ENCODE measurements around the gene BGLAP.

Gene BGLAP

DNA sequence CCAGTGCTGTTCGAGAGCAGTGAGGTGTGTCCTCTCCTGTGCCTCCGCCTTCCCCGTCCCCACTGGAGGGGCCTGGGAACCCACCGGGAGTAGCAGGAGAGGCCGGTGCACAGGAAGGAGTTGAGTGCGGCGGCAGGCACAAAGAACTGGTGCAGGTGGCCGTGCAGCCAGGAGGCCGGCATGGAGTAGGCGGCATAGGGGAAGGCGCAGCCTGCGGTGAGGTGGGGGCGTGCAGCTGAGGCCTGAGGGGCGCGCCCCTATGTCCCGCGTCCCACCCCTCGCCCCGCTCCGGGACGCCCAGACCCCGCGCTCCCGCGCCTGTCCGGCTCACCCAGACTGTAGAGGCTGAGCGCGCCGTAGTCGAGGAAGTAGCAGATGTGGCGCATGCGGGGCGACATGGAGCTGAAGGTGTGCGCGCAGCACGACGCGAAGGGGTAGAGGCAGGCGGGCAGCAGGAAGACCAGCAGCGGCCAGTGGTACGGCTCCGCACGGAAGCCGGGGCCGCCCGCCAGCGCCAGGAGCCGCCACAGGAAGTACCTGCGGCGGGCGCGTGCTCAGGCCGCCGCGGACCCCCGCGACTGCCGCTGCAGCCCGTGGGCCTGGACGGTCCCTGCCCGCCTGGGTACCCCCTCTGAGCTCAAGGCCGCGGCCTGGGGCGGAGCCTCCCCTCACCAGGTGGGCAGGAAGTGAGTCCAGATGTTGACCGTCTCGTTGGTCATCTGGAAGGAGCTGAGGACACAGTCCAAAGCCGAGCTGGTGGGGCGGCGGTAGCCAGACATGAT lies 3.7 kb downstream of the BGLAP start:
- peak; percentile 67 for DNase-seq (ENCODE audit: extremely low read depth, insufficient read length)
- H3K4me3 ChIP-seq (replicated peaks; ENCODE audit: low read depth, low read length): peak overlapping the region; percentile 32
- H3K36me3 ChIP-seq (ENCODE audit: control insufficient read depth, insufficient read depth, low read length): peaks cover 14% of the 10 kb centered on the region
- no peaks in the 10 kb centered on the region for H3K27me3 ChIP-seq (replicated peaks; ENCODE audit: control insufficient read depth, insufficient read depth, low read length)
- TF ChIP-seq, protein P1, sequence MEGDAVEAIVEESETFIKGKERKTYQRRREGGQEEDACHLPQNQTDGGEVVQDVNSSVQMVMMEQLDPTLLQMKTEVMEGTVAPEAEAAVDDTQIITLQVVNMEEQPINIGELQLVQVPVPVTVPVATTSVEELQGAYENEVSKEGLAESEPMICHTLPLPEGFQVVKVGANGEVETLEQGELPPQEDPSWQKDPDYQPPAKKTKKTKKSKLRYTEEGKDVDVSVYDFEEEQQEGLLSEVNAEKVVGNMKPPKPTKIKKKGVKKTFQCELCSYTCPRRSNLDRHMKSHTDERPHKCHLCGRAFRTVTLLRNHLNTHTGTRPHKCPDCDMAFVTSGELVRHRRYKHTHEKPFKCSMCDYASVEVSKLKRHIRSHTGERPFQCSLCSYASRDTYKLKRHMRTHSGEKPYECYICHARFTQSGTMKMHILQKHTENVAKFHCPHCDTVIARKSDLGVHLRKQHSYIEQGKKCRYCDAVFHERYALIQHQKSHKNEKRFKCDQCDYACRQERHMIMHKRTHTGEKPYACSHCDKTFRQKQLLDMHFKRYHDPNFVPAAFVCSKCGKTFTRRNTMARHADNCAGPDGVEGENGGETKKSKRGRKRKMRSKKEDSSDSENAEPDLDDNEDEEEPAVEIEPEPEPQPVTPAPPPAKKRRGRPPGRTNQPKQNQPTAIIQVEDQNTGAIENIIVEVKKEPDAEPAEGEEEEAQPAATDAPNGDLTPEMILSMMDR (IDR thresholded peaks at IDR 0.05; ENCODE audit: insufficient read depth, low read length, poor library complexity, severe bottlenecking): no peak

DNA sequence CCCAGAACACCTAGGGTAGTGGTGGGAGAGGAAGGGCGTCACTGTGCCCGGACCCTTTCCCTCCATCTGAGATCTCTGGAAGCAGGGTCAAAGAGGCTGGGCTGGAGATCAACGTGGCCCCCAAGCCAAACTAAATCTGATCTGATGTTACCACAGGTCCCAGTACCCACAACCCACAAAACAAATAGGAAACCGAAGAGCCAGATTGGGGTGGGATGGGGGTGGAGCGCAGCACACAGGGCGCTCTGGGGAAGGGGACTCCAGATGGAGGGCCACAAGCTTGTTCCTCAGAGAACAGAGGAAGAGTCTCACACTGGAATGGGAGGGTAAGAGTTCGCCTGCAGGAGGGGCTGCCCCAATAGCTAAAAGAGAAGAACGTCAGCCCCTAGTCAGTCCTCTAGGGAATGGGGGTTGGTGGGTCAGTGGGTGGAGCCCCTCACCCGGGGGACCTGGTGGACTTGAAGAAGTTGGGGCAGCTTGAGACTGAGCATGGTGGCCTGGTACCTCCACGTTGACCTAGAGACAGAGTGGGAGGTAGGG lies 4.3 kb downstream of the BGLAP start:
- TF ChIP-seq, protein P1 (IDR thresholded peaks at IDR 0.05; ENCODE audit: insufficient read depth, low read length, poor library complexity, severe bottlenecking): no peak
- Histone ChIP-seq H3K4me3 (replicated peaks; ENCODE audit: low read depth, low read length) (peak overlapping the region; percentile 32), H3K27me3 (replicated peaks; ENCODE audit: control insufficient read depth, insufficient read depth, low read length) (no peaks in the 10 kb centered on the region), H3K36me3 (ENCODE audit: control insufficient read depth, insufficient read depth, low read length) (peaks cover 18% of the 10 kb centered on the region)
- no peak for DNase-seq (ENCODE audit: extremely low read depth, insufficient read length)

DNA sequence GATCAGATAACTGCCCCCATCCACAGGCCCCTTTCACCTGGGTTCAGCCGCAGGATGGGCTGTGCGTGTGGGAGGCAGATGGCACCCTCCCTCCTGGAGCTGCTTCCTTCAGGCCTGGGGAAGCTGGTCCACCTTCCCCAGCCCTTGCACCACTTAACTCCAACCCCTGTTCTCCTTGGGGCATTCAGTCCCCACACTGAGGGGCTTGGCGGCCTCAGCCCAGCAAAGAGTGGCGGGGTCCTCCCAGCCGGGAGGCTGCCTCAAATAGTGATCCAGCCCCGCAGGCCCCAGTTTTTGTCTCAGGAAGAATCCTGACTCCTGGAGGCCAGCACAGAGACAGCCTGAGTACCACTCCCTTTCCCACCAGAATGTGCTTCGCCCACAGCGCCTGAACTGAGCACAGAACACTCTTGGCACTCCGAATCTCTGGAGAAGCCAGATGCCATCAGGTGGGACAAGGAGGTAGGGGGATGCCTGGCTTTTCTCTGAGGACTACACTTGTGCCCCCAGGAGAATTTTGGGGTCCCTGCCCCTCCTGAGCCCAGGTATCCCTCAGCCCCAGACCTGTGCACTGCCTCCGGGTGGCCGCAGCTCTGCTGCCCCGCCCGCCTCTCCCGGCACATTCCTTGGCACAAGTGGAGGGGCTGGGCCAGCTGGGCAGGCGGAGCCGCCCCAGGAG lies 4.9 kb downstream of the BGLAP start:
- TF ChIP-seq, protein P1 (IDR thresholded peaks at IDR 0.05; ENCODE audit: insufficient read depth, low read length, poor library complexity, severe bottlenecking): no peak
- no peak overlapping the region for H3K4me3 ChIP-seq (replicated peaks; ENCODE audit: low read depth, low read length)
- DNase-seq (ENCODE audit: extremely low read depth, insufficient read length): no peak
- peaks cover 24% of the 10 kb centered on the region for H3K36me3 ChIP-seq (ENCODE audit: control insufficient read depth, insufficient read depth, low read length)
- no peaks in the 10 kb centered on the region for H3K27me3 ChIP-seq (replicated peaks; ENCODE audit: control insufficient read depth, insufficient read depth, low read length)

DNA sequence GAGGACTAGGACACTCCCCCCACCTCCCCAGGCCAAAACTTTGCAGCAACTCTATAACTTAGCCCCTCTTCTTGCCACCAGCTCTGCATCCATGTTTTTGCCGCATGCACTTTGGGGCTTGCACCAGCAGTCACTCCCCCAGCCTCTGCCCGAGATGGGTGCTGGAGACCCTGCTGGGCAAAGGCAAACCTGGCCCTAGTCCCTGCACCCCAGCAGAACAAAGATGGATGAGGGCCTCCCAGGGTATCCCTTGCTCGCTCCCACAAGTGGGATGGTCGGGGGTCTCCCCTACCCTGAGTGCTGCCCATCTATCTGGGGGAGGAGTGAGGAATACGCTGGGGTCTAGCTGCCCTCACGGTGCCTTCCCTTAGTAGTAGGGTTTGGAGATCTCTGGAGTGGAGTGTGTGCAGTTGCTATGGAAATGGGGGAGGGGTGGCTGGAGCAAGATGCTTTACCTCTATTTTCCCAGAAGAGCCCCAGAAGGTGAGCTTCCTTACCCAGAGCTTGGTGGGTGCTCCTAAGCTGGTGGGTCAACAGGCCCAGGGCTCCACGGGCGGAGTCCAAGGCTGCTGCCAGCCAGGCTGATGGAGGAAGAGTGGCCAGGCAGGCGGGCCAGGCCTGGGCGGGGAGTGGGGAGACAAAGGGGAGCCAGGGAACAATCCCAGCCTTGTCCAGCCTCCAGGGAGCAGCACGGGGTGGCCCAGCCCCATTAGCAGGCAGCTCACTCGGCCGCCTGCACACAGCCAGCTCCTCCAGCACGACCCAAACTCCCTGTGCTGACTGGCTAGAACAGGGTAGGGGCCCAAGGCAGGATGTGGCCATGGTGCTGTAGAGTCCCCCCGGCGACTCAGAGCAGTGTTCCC lies 5.7 kb downstream of the BGLAP start, which contains the start of gene PAQR6:
TSS of gene PAQR6 (minus strand) at position 597 of the 863 bp plus-strand sequence. CDS start 1,325 bp downstream, outside the sequence.
- Histone ChIP-seq H3K27me3 (replicated peaks; ENCODE audit: control insufficient read depth, insufficient read depth, low read length) (no peaks in the 10 kb centered on the region), H3K4me3 (replicated peaks; ENCODE audit: low read depth, low read length) (no peak within 1 kb of the TSS), H3K36me3 (ENCODE audit: control insufficient read depth, insufficient read depth, low read length) (peaks cover 29% of the 10 kb centered on the region)
- no peak for DNase-seq (ENCODE audit: extremely low read depth, insufficient read length)
- TF ChIP-seq, protein P1 (IDR thresholded peaks at IDR 0.05; ENCODE audit: insufficient read depth, low read length, poor library complexity, severe bottlenecking): no peak

DNA sequence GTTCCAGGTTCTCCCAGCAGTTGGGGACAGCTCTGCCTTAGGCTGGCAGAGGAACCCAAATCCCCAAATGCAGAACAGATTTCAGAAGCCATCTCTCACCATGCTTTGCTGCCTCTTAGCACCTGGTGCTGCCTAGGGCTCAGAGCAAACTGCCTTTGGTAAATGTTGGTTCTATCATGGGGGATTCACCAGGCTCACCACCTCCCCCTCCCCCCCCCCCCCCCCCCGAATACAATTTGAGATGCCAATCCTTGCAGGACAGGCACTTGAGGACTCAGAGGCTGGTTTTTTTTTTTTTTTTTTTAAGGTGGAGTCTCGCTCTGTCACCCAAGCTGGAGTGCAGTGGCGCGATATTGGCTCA lies 6.3 kb downstream of the BGLAP start:
- H3K36me3 ChIP-seq (ENCODE audit: control insufficient read depth, insufficient read depth, low read length): peaks cover 34% of the 10 kb centered on the region
- H3K4me3 ChIP-seq (replicated peaks; ENCODE audit: low read depth, low read length): no peak overlapping the region
- TF ChIP-seq, protein P1 (IDR thresholded peaks at IDR 0.05; ENCODE audit: insufficient read depth, low read length, poor library complexity, severe bottlenecking): no peak
- no peaks in the 10 kb centered on the region for H3K27me3 ChIP-seq (replicated peaks; ENCODE audit: control insufficient read depth, insufficient read depth, low read length)
- DNase-seq (ENCODE audit: extremely low read depth, insufficient read length): no peak

All from GM06990 (cell line).